ENCODE measurements around the gene PXYLP1. TPM values are rescaled to one million over a fixed set of nuclear protein-coding genes. Genes with fewer than 3 reads are reported as not detected.

PXYLP1 gene
- total RNA-seq, 4 donors from 2014 or later: 7.1 to 13.4 (median 10.3) TPM

DNA sequence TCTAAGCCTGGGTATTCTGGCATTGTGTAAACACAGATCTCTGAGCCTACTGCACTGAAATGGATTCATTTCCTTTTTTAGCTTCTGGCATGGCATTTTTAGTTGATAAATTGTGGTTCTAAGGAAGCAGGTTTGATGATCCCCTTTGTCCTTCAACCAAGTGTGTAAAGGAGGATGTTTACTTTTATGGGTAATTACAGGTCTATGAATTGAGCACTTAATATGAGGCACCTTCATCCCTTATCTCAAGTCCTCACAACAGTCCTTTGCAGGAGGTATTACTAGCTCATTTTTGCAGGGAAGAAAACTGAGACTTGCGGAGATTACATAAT, 105.9 kb downstream of the PXYLP1 start:
- WGBS, 2 donors: 93% methylated on average over 1 of the region's 1 CpG
- H3K4me3 ChIP-seq (replicated peaks in 1 of 3): no peak overlapping the region
- H3K9me3 ChIP-seq: no peaks in the 10 kb centered on the region
- H3K27me3 ChIP-seq: no peaks in the 10 kb centered on the region
- DNase-seq: no peak
- no peaks in the 10 kb centered on the region for H3K36me3 ChIP-seq
- no peak for TF ChIP-seq POLR2A (IDR thresholded peaks at IDR 0.05)
- TF ChIP-seq, protein P1, sequence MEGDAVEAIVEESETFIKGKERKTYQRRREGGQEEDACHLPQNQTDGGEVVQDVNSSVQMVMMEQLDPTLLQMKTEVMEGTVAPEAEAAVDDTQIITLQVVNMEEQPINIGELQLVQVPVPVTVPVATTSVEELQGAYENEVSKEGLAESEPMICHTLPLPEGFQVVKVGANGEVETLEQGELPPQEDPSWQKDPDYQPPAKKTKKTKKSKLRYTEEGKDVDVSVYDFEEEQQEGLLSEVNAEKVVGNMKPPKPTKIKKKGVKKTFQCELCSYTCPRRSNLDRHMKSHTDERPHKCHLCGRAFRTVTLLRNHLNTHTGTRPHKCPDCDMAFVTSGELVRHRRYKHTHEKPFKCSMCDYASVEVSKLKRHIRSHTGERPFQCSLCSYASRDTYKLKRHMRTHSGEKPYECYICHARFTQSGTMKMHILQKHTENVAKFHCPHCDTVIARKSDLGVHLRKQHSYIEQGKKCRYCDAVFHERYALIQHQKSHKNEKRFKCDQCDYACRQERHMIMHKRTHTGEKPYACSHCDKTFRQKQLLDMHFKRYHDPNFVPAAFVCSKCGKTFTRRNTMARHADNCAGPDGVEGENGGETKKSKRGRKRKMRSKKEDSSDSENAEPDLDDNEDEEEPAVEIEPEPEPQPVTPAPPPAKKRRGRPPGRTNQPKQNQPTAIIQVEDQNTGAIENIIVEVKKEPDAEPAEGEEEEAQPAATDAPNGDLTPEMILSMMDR (IDR thresholded peaks at IDR 0.05): no peak
- H3K4me1 ChIP-seq: peaks cover 0 to 10% of the 10 kb centered on the region in 2 donors
- no peak overlapping the region for H3K27ac ChIP-seq
- intact Hi-C loops (cut with DNase I): no loop called here

DNA sequence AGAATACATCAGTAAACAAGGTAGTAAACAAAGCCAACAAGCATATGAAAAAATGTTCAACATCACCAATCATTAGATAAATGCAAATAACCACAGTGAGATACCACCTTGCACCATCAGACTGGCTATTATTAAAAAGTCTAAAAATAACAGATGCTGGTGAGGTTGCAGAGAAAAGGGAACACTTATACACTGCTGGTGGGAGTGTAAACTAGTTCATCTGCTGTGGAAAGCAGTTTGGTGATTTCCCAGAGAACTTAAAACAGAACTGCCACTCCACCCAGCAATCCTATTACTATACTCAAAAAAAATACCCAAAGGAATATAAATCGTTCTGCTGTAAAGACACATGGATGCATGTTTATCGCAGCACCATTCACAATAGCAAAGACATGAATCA, 106.4 kb downstream of the PXYLP1 start:
- no peak for DNase-seq
- Histone ChIP-seq H3K27ac (no peak overlapping the region), H3K36me3 (no peaks in the 10 kb centered on the region), H3K27me3 (no peaks in the 10 kb centered on the region), H3K9me3 (no peaks in the 10 kb centered on the region), H3K4me3 (replicated peaks in 1 of 3) (no peak overlapping the region), H3K4me1 (peaks cover 0 to 5% of the 10 kb centered on the region in 2 donors)
- 94% methylated on average over 2 of the region's 2 CpGs for WGBS, 2 donors
- intact Hi-C loops (cut with DNase I): no loop called here
- TF ChIP-seq POLR2A (IDR thresholded peaks at IDR 0.05): no peak
- TF ChIP-seq, protein P1 (IDR thresholded peaks at IDR 0.05): no peak

DNA sequence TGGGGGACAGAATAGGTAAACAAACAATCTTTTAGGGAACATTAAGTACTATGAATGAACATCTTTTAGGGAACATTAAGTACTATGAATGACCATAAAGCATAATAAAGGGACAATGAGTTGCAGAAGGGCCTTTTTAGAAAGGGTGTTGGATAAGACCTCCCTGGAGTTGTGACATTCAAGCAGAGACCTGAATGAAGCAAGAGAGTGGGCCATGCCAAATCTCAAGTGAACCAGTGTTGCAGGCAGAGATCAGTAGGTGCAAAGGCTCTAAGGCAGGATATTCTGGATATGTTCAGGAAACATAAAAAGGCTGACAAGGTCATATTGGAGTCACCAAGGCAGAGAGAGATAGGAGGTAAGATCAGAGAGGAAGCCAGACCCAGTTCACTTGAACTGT, 107.3 kb downstream of the PXYLP1 start:
- Histone ChIP-seq H3K36me3 (no peaks in the 10 kb centered on the region), H3K27me3 (no peaks in the 10 kb centered on the region), H3K4me3 (replicated peaks in 1 of 3) (no peak overlapping the region), H3K27ac (no peak overlapping the region), H3K4me1 (peaks cover 0 to 4% of the 10 kb centered on the region in 2 donors), H3K9me3 (no peaks in the 10 kb centered on the region)
- intact Hi-C loops (cut with DNase I): no loop called here
- DNase-seq: no peak
- no peak for TF ChIP-seq POLR2A (IDR thresholded peaks at IDR 0.05)
- TF ChIP-seq, protein P1 (IDR thresholded peaks at IDR 0.05): no peak

DNA sequence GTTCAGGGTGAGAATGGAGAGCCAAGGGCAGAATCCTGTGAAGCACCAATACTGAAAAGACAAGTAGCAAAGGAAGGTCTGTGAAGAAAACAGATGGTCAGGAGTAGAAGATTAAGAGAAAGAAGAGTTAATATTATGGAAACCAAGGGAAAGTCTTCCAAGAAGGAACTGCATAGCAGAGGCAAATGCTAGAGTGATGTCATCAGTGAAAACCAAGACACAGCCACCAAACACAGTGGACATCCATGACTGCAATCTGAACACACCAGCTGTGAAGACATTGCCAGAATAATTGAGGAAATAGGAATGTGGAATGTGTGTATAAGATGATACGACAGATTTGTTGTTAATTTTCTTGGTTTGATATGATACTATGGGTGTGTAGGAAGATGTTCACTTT, 109.9 kb downstream of the PXYLP1 start:
- 91 to 95% methylated on average over 1 of the region's 1 CpG for WGBS, 2 donors
- Histone ChIP-seq H3K27me3 (no peaks in the 10 kb centered on the region), H3K27ac (no peak overlapping the region), H3K4me1 (no peaks in the 10 kb centered on the region), H3K4me3 (replicated peaks in 1 of 3) (no peak overlapping the region), H3K36me3 (no peaks in the 10 kb centered on the region), H3K9me3 (no peaks in the 10 kb centered on the region)
- no peak for TF ChIP-seq POLR2A (IDR thresholded peaks at IDR 0.05)
- TF ChIP-seq, protein P1 (IDR thresholded peaks at IDR 0.05): no peak
- intact Hi-C loops (cut with DNase I): no loop called here
- DNase-seq: no peak

DNA sequence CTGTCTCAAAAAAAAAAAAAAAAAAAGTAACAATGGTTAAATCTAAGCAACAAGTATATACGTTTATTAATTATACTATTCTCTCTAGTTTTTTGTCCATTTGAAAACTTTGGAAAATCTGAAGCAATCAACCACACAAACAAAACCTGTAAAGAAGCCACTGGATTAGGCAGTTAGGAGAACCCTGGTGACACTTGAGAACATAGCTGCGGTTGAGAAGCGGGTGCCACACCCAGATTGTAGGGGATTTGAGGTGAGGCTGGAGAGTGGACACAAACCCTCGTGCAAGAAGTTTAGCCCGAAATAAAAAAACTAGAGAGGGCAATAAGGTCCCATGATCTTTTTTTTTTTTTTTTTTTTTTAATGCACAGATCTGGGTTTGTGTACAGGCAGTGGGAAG, 110.8 kb downstream of the PXYLP1 start:
- no peaks in the 10 kb centered on the region for H3K27me3 ChIP-seq
- intact Hi-C loops (cut with DNase I): no loop called here
- WGBS, 2 donors: 84 to 85% methylated on average over 5 of the region's 5 CpGs

More for the DNA sequence above, 110.8 kb downstream of the PXYLP1 start:
- H3K9me3 ChIP-seq: no peaks in the 10 kb centered on the region
- H3K4me3 ChIP-seq (replicated peaks in 1 of 3): no peak overlapping the region
- no peak for TF ChIP-seq POLR2A (IDR thresholded peaks at IDR 0.05)
- TF ChIP-seq, protein P1 (IDR thresholded peaks at IDR 0.05): no peak
- no peaks in the 10 kb centered on the region for H3K4me1 ChIP-seq
- DNase-seq: no peak
- H3K36me3 ChIP-seq: no peaks in the 10 kb centered on the region
- H3K27ac ChIP-seq: no peak overlapping the region

Data from thyroid gland (tissue), 4 donors.